ENCODE results near the gene TMEM132C. TPM values are rescaled to one million over a fixed set of nuclear protein-coding genes. Genes with fewer than 3 reads are reported as not detected.

Gene TMEM132C
- total RNA-seq, 2 experiments from 2014 or later, result not detected

- Histone ChIP-seq H3K9me2 (ENCODE audit: insufficient read depth, low read length) (no peaks in the 10 kb centered on the region), H3K36me3 (ENCODE audit: insufficient read depth, low read length) (no peaks in the 10 kb centered on the region), H3K27ac (ENCODE audit: low read depth, low read length, poor library complexity, severe bottlenecking) (no peak overlapping the region), H4K20me1 (ENCODE audit: insufficient read depth, low read length) (no peaks in the 10 kb centered on the region), H3K79me2 (ENCODE audit: insufficient read depth, low read depth, low read length) (no peaks in the 10 kb centered on the region), H3K9me3 (ENCODE audit: low read length) (peaks cover 9% of the 10 kb centered on the region; the same call in 1 of the 2 replicates), H3K4me1 (ENCODE audit: insufficient read depth, low read length, poor library complexity, severe bottlenecking) (no peaks in the 10 kb centered on the region), H2AFZ (ENCODE audit: low read length) (no peak overlapping the region), H3K4me3 (ENCODE audit: low read depth, low read length, poor library complexity, severe bottlenecking) (no peak overlapping the region), H3K4me2 (ENCODE audit: low read length) (no peak overlapping the region)
- ChIA-PET POLR2A (no interaction called here), CTCF (ENCODE audit: unreplicated experiment) (no interaction called here)
- intact Hi-C loops (cut with micrococcal nuclease; ENCODE audit: unreplicated experiment), result no loop called here
- no peak for DNase-seq (ENCODE audit: low spot score)
- BruUV-seq (replicated peaks), result no TSS peak
- no peak for TF ChIP-seq EZH2phosphoT487 (IDR thresholded peaks at IDR 0.05; ENCODE audit: borderline replicate concordance, low read depth, low read length)
- no peak for TF ChIP-seq CTCF (conservative IDR thresholded peaks at IDR 0.05; ENCODE audit: low read length)
Measured at GRCh38 chr12:128571906-128572810, 305.2 kb downstream of the TMEM132C start.

GRCh38 chr12:128573907-128574306 lies 306.9 kb downstream of the TMEM132C start:
- Histone ChIP-seq H3K4me2 (ENCODE audit: low read length) (no peak overlapping the region), H3K9me3 (ENCODE audit: low read length) (peaks cover 9% of the 10 kb centered on the region; the same call in 1 of the 2 replicates), H4K20me1 (ENCODE audit: insufficient read depth, low read length) (no peaks in the 10 kb centered on the region), H3K79me2 (ENCODE audit: insufficient read depth, low read depth, low read length) (no peaks in the 10 kb centered on the region), H3K36me3 (ENCODE audit: insufficient read depth, low read length) (no peaks in the 10 kb centered on the region), H2AFZ (ENCODE audit: low read length) (no peak overlapping the region), H3K4me1 (ENCODE audit: insufficient read depth, low read length, poor library complexity, severe bottlenecking) (no peaks in the 10 kb centered on the region), H3K9me2 (ENCODE audit: insufficient read depth, low read length) (no peaks in the 10 kb centered on the region), H3K27ac (ENCODE audit: low read depth, low read length, poor library complexity, severe bottlenecking) (no peak overlapping the region), H3K4me3 (ENCODE audit: low read depth, low read length, poor library complexity, severe bottlenecking) (no peak overlapping the region)
- ChIA-PET POLR2A (interaction anchor here (0.7 kb wide), 1 partner anchor 370 kb away, joined by 3 read pairs; no protein-coding TSS in a partner anchor), CTCF (ENCODE audit: unreplicated experiment) (no interaction called here)
- intact Hi-C loops (cut with micrococcal nuclease; ENCODE audit: unreplicated experiment), result no loop called here
- BruUV-seq (replicated peaks), result no TSS peak
- no peak for TF ChIP-seq CTCF (conservative IDR thresholded peaks at IDR 0.05; ENCODE audit: low read length)
- no peak for TF ChIP-seq EZH2phosphoT487 (IDR thresholded peaks at IDR 0.05; ENCODE audit: borderline replicate concordance, low read depth, low read length)
- DNase-seq (ENCODE audit: low spot score), result no peak

GRCh38 chr12:128578045-128578444 lies 311.1 kb downstream of the TMEM132C start:
- ChIA-PET CTCF (ENCODE audit: unreplicated experiment) (no interaction called here), POLR2A (no interaction called here)
- no peak overlapping the region for H3K4me2 ChIP-seq (ENCODE audit: low read length)
- no peaks in the 10 kb centered on the region for H3K4me1 ChIP-seq (ENCODE audit: insufficient read depth, low read length, poor library complexity, severe bottlenecking)
- no peak overlapping the region for H3K4me3 ChIP-seq (ENCODE audit: low read depth, low read length, poor library complexity, severe bottlenecking)
- no peak for DNase-seq (ENCODE audit: low spot score)
- no peaks in the 10 kb centered on the region for H3K9me2 ChIP-seq (ENCODE audit: insufficient read depth, low read length)
- H4K20me1 ChIP-seq (ENCODE audit: insufficient read depth, low read length), result no peaks in the 10 kb centered on the region
- TF ChIP-seq CTCF (conservative IDR thresholded peaks at IDR 0.05; ENCODE audit: low read length) (no peak), EZH2phosphoT487 (IDR thresholded peaks at IDR 0.05; ENCODE audit: borderline replicate concordance, low read depth, low read length) (no peak)
- no peak overlapping the region for H3K27ac ChIP-seq (ENCODE audit: low read depth, low read length, poor library complexity, severe bottlenecking)
- no TSS peak for BruUV-seq (replicated peaks)
- no peaks in the 10 kb centered on the region for H3K9me3 ChIP-seq (ENCODE audit: low read length)
- no peak overlapping the region for H2AFZ ChIP-seq (ENCODE audit: low read length)
- no peaks in the 10 kb centered on the region for H3K36me3 ChIP-seq (ENCODE audit: insufficient read depth, low read length)
- H3K79me2 ChIP-seq (ENCODE audit: insufficient read depth, low read depth, low read length), result no peaks in the 10 kb centered on the region
- intact Hi-C loops (cut with micrococcal nuclease; ENCODE audit: unreplicated experiment), result no loop called here

Measured in OCI-LY7 (cell line).